Left ventricle myocardium inferior (tissue), 1 donor: Measurements from ENCODE around the gene NPHP1. TPM values are rescaled to one million over a fixed set of nuclear protein-coding genes. Genes with fewer than 3 reads are reported as not detected.

ENCODE experiments used
- DNase-seq: peaks from one replicate; pipeline ENCODE4 v3.0.0-alpha.2; 2020
- H3K27ac ChIP-seq: fragments of 200-600 bp; replicated peaks from 2 replicates; pipeline ENCODE4 v1.8.0; 2021
- H3K27me3 ChIP-seq: fragments of 200-600 bp; 2 replicates; pipeline ENCODE4 v1.8.0; 2021; ENCODE audit warnings: low read depth
- H3K36me3 ChIP-seq: fragments of 200-600 bp; 2 replicates; pipeline ENCODE4 v1.8.0; 2021
- H3K4me1 ChIP-seq: fragments of 200-600 bp; 2 replicates; pipeline ENCODE4 v1.8.0; 2021
- H3K4me3 ChIP-seq: fragments of 200-600 bp; 2 replicates; pipeline ENCODE4 v1.8.0; 2021; ENCODE audit warnings: mild to moderate bottlenecking, moderate library complexity
- H3K9me3 ChIP-seq: fragments of 200-600 bp; replicated peaks from 2 replicates; pipeline ENCODE4 v1.8.0; 2021
- intact Hi-C: fragments of 100-400 bp; cut with micrococcal nuclease; formaldehyde crosslinking; loops from one replicate; pipeline ENCODE4 v1.11.0; 2022
- total RNA-seq: library from RNA; stranded (reverse); fragmentation: NEBNext Ultra II Directional; extraction: Animal tissue kit (Norgen Biotek cat#: 25700); gene quantifications from one replicate; pipeline ENCODE4 v1.2.1, GENCODE V29; 2021
- TF ChIP-seq, protein P1 (sequence below): fragments of 200-600 bp; IDR thresholded peaks from 2 replicates; pipeline ENCODE4 v1.8.0; 2021; ENCODE audit warnings: antibody characterized with exemption, mild to moderate bottlenecking, borderline replicate concordance
- donor health status: DM: no; HTN: yes; CAD: no; lungs with severe emphysema.

The NPHP1 gene
- total RNA-seq, 1 donor from 2014 or later: 5.4 TPM

DNA sequence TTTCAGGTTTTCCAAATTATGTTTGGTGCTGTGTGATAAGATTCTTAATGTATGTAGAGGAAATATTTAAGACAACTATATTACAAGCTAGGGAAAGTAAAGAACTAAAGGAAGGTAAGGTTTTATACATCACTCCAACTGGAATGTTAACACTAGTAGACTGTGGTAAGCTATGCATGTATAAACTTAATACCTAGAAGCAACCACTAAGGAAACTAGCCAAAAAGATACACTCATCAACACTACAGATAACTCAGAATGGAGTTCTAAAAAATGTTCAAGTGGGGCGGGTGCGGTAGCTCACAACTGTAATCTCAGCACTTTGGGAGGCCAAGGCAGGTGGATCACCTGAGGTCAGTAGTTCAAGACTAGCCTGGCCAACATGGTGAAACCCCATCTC, 51.4 kb downstream of the NPHP1 start:
- no peak overlapping the region for H3K27ac ChIP-seq
- no peak for DNase-seq
- H3K4me3 ChIP-seq: no peak overlapping the region
- peaks cover 3% of the 10 kb centered on the region for H3K4me1 ChIP-seq
- no peaks in the 10 kb centered on the region for H3K27me3 ChIP-seq
- H3K9me3 ChIP-seq: peaks cover 11% of the 10 kb centered on the region
- TF ChIP-seq, protein P1, sequence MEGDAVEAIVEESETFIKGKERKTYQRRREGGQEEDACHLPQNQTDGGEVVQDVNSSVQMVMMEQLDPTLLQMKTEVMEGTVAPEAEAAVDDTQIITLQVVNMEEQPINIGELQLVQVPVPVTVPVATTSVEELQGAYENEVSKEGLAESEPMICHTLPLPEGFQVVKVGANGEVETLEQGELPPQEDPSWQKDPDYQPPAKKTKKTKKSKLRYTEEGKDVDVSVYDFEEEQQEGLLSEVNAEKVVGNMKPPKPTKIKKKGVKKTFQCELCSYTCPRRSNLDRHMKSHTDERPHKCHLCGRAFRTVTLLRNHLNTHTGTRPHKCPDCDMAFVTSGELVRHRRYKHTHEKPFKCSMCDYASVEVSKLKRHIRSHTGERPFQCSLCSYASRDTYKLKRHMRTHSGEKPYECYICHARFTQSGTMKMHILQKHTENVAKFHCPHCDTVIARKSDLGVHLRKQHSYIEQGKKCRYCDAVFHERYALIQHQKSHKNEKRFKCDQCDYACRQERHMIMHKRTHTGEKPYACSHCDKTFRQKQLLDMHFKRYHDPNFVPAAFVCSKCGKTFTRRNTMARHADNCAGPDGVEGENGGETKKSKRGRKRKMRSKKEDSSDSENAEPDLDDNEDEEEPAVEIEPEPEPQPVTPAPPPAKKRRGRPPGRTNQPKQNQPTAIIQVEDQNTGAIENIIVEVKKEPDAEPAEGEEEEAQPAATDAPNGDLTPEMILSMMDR: no peak
- intact Hi-C loops: no loop called here
- peaks cover 4% of the 10 kb centered on the region for H3K36me3 ChIP-seq

DNA sequence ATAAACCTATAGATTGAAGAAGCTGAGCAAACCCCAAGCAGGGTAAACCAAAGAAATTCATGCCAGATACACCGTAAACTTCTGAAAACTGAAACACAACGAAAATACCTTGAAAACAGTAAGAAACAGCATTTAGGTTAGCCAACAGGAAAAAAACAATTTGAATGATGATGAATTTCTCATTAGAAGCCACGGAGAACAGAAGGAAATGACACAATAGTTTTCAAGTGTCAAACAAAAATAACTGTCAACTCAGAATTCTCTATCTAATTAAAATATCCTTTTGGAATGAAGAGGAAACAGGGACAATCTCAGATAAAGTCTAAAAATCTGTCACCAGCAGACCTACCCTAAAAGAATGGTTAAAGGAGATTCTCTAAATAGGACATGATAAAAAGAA, 51.9 kb downstream of the NPHP1 start:
- intact Hi-C loops: no loop called here
- H3K4me1 ChIP-seq: peaks cover 3% of the 10 kb centered on the region
- no peak for DNase-seq
- H3K36me3 ChIP-seq: peaks cover under 1% of the 10 kb centered on the region
- H3K27ac ChIP-seq: no peak overlapping the region
- no peak overlapping the region for H3K4me3 ChIP-seq
- TF ChIP-seq, protein P1: no peak
- peaks cover 11% of the 10 kb centered on the region for H3K9me3 ChIP-seq
- no peaks in the 10 kb centered on the region for H3K27me3 ChIP-seq

DNA sequence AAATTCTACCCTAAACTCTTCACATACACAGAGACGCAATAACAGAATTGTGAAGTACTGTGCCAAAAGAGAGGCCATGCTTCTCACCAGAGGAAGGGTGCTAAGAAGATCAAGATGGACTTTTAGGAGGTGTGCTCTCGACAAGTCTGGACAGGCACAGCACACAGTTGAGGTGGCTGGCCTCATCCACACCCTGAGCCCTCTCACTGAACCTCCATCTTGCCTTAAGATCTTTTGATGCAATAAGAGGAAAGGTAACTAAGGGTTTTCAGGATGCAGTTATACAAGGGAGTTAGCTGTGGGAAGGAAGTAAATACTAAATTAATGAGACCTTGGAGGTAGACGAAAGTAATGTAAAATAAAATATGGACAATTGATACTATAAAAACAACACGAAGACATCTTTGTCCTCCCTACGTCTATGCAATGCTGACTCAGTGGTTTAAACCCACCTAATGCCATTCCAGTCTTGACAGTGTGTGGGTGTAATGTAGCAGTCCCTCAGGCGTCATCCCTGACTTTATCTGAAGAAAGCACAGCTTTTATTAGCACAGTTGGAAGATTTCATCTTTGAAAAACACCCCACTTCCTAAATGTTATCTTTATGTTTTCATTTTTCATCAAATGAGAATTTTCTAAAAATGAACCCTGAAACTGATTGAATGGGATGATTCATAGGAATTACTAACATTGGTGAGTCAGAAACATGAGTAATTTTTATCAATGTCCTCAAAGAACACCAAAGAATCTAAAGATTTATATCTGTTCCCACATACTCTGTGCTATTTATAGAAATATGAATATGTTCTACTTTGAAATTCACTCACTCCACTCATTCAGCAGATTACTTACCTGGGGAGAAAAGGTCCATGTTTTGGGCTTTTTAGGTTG, 55.2 kb downstream of the NPHP1 start:
- Histone ChIP-seq H3K27ac (no peak overlapping the region), H3K4me1 (no peaks in the 10 kb centered on the region), H3K27me3 (no peaks in the 10 kb centered on the region), H3K4me3 (no peak overlapping the region), H3K36me3 (no peaks in the 10 kb centered on the region), H3K9me3 (peaks cover 6% of the 10 kb centered on the region)
- intact Hi-C loops: no loop called here
- no peak for DNase-seq
- TF ChIP-seq, protein P1: no peak

DNA sequence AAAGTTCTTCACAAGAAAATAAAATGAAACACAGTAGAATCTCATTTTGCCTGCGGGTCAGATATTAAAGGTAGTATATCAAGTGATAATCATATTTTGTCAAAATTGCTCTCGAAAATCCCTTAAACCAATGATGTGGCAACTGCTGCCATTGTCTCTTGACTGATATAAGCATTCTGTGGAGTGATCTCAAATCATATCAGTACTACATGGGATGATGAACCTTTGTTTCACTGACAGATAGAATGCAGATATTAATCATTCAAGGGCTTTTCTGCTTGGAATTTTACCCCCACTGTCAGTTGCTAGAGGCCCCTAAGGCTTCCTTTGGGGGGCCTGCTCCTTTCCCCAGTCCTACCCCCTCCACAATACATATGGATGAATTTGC, 57.9 kb downstream of the NPHP1 start:
- intact Hi-C loops: no loop called here
- no peaks in the 10 kb centered on the region for H3K27me3 ChIP-seq

DNA sequence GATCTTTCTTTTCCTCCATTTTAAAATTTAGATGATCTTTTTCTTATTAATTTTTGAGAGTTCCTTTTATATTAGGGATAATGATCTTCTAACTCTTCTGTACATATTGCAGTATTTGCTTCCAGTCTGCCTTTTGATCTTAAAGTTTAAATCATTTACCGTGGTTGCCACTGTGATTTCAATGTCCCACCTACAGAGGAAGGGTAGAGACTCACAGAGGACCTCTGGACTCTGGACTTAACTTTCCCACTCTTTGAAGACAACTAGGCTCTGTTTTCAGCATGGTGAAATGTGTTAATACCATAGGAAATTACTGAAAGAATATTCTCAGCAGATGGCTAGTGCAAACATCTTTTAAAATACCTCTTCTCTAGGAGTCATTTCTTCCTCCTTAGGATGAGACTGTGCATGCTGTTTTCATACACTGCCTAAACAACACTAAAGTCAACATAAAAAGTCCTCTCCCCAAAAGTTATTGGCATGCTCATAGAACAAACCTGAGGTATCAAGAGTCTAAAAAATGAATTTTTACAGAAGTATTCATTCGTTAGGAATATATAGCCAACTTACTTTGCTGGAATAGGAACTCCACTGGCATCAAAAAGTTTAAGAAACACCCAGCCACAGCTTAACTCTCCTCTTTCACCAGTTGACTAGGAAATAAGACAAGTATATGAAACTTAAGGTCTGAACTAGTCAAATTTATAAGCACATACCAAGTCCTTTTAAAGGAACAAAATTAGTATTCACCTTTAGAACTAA, 58.4 kb downstream of the NPHP1 start:
- H3K4me1 ChIP-seq: no peaks in the 10 kb centered on the region
- no peaks in the 10 kb centered on the region for H3K27me3 ChIP-seq
- no peak for DNase-seq
- H3K36me3 ChIP-seq: peaks cover 9% of the 10 kb centered on the region
- no peaks in the 10 kb centered on the region for H3K9me3 ChIP-seq
- H3K27ac ChIP-seq: no peak overlapping the region
- TF ChIP-seq, protein P1: no peak
- intact Hi-C loops: no loop called here
- H3K4me3 ChIP-seq: no peak overlapping the region

More for the DNA sequence above, 57.9 kb downstream of the NPHP1 start:
- Histone ChIP-seq H3K9me3 (no peaks in the 10 kb centered on the region), H3K4me3 (no peak overlapping the region), H3K36me3 (peaks cover 9% of the 10 kb centered on the region), H3K27ac (no peak overlapping the region), H3K4me1 (no peaks in the 10 kb centered on the region)
- DNase-seq: no peak
- TF ChIP-seq, protein P1: no peak
